GOT3 (cell line): ENCODE data around the gene PRSS23.
"Not testable (repeated sequence)": the region's sequence is repeated elsewhere in the genome, so short reads cannot be mapped to it uniquely, and the experiment has no call there.

Experiments used
- DNase-seq: peaks from one replicate; lab custom pipeline; 2025; ENCODE audit warnings: mixed read lengths; lab: John Stamatoyannopoulos, UW

PRSS23 gene

DNA sequence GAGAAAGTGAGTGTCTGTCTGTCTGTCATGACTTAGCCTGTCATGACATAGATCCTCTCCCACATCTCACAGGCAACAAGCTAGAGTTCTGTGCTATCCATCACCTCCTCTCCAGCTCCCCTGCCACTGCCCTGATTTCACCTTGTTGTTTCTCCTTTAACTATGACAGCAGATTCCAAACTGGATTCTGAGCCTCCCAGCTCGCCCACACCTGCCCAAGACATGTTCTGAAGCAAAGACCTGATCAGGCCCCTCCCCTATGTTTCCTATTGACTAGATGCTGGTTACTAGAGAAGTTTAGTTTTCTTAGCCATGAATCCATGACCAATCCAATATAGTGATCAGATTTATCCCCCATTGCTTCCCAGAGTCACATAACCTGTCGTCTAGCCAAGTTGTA is 15.4 kb downstream of the PRSS23 start:
- DNase-seq, result no peak

DNA sequence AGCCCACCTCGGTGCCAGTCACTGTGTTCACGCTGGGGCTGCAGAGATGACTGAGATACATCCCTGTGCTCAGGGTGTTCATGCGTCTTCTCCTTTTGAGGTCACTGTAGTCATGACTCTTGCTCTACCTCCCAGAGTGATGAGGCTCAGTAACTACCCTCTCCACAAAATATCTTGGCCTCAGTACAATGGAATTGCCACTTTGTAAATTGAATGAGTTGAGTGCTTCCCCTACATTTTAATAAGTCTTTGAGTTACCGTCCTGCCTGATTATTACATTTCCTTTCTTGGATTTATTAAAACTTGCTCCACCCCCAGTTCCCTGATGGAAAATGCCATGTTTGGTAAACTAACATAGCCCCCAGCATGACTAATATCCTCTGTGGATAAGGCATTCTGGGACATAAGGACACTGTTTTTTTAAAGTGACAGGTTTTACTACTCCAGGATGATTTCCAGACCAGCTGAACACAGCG is 15.9 kb downstream of the PRSS23 start:
- no peak for DNase-seq

DNA sequence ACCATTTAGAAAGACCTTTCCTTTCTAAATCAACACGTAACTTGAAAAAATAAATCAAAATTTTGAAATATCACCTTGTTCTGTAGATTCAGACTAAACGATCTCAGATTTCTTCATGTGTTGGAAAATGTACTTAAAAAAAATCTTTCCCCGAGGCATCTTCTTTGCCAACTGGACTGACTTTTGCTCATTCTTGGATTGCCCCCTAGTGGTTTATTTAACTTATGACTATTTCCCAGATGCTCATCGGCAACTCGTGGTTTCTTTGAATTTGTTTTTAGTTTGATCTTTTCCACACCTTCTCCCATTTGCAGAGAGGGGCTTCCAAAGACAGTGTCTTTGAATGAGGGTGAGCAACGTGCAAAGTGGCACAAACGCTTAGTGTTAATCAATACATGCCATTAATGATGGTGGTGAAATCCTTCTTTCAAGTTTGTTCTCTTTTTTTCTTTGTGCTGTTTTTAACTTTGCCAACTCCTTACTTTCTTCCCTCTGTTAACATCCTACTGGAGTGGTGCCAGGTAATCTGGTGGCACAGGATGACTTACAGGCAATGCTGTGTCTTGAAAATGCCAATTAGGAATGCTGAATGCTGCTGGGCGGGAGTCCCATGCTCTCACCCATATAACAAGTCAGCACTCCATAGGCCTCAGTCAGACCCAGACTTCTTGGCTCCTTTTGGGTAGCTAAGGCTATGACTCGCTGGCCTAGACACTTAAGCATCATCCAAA is 18.3 kb downstream of the PRSS23 start:
- DNase-seq, result no peak

DNA sequence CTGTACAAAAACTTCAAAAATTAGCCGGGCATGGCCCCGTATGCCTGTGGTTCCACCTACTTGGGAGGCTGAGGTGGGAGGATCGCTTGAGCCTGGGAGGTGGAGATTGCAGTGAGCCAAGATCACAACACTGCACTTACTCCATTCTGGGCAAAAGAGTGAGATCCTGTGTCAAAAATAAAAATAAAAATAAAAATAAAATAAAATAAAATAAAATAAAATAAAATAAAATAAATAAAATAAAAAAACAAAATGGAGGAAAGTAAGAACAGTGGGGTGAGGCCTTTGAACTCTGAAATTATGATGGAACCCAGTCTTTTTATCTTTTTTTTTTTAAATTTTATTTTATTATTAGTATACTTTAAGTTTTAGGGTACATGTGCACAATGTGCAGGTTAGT is 23.8 kb downstream of the PRSS23 start:
- DNase-seq, result not testable (repeated sequence)

DNA sequence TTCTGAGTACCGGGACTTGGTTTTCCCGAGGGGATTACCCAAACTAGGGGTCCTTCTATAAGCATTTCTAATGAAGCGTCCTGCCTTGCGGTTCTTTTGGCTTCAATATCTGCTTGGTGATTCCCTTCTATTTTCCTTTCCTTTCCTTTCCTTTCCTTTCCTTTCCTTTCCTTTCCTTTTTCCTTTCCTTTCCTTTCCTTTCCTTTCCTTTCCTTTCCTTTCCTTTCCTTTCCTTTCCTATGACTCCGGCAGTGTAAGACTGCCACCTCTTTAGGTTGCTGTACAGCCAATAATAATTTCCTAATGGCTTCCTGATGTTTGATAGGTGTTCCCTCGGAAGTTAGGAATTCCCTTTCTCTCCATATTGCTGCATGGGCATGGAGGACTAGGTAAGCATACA is 34.0 kb downstream of the PRSS23 start:
- not testable (repeated sequence) for DNase-seq

DNA sequence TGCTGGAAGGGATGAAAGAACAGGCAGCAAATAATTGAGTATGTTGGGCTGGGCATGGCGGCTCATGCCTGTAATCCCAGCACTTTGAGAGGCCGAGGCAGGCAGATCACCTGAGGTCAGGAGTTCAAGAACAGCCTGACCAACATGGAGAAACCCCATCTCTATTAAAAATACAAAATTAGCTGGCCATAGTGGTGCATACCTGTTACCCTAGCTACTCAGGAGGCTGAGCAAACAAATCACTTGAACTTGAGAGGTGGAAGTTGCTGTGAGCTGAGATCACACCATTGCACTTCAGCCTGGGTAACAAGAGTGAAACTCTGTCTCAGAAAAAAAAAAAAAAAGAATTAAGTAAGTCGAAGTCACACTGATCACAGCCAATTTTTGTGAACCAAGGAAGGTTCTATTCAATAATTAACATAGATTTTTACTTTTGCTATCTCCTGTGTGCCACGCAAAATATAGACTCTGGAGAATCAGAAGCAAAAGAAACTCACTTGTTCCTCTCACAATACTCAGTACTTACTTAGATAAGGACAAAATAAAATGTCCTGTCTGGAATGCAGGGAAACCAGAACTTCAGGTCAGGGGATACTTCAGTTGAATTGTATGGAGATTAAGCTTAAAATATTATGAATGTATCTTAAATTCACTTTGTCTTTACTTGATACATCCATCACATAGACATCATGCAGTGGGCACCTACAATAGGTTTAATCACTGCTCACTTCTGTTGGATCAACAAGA is 44.6 kb downstream of the PRSS23 start:
- DNase-seq, result not testable (repeated sequence)

DNA sequence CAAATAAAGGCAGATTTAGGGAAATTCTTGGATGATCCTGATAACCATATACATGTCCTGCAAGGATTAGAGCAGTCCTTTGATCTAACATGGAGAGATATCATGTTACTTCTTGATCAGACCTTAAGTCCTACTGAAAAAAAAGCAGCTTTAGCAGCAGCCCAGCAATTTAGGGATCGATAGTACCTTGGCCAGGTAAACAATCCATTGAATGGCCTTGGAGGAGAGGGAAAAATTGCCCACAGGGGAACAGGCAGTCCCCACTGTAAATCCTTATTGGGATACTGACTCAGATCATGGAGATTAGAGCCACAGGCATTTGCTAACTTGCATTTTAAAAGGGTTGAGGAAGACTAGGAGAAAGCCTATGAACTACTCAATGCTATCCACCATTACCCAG is 47.8 kb downstream of the PRSS23 start:
- DNase-seq, result no peak

DNA sequence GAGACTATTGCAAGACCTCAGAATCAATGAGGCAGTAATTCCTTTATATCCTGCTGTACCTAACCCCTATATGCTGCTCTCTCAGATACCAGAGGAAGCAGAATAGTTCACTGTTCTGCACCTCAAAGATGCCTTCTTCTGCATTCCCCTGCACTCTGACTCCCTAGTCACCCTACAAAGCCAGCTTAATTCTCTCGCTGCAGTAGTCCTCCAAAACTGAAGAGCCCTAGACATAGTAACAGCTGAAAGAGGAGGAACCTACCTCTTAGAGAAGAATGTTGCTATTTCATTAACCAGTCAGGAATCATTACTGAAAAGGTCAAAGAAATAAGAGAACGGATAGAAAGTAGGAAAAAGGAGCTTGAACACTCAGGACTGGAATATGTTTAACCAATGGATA is 49.3 kb downstream of the PRSS23 start:
- no peak for DNase-seq
